Kidney (tissue), 14 donors: ENCODE data around the gene YIPF4. TPM values are rescaled to one million over a fixed set of nuclear protein-coding genes. Genes with fewer than 3 reads are reported as not detected.
"Not testable (repeated sequence)": the region's sequence is repeated elsewhere in the genome, so short reads cannot be mapped to it uniquely, and the experiment has no call there.

Source experiments
- DNase-seq, 5 donors: peaks; one replicate each; pipeline ENCODE4 v3.0.0-alpha.2; 2013 to 2020
- FAIRE-seq: peaks from 2 replicates; lab custom pipeline; 2012; peaks lifted over from hg19 to GRCh38; lab: Jason Lieb, UNC
- H3K27ac ChIP-seq, 2 donors: one replicate each; pipeline ENCODE4 v1.7.0; 2013; ENCODE audit warnings: low read depth in 2 of 2, low read length in 2 of 2, inconsistent platforms in 1 of 2
- H3K27me3 ChIP-seq: one replicate; pipeline ENCODE4 v1.7.1; 2013; ENCODE audit warnings: low read length, inconsistent platforms; ENCODE audit not compliant: control insufficient read depth, insufficient read depth
- H3K36me3 ChIP-seq, 3 donors: one replicate each; pipeline versions ENCODE4 v1.7.0 to v1.7.1; 2013; ENCODE audit warnings: low read length in 3 of 3, control low read depth in 1 of 3, inconsistent platforms in 1 of 3; ENCODE audit not compliant: insufficient read depth in 3 of 3, control insufficient read depth in 2 of 3
- H3K4me1 ChIP-seq, 3 donors: one replicate each; pipeline versions ENCODE4 v1.7.0 to v1.7.1; 2013; ENCODE audit warnings: low read length in 3 of 3, inconsistent platforms in 1 of 3, low read depth in 1 of 3; ENCODE audit not compliant: control insufficient read depth in 2 of 3, insufficient read depth in 2 of 3
- H3K4me3 ChIP-seq, 3 donors: one replicate each; pipeline versions ENCODE4 v1.7.0 to v1.8.1; 2013; ENCODE audit warnings: low read length in 3 of 3, control low read depth in 1 of 3, inconsistent platforms in 1 of 3
- H3K9ac ChIP-seq, 3 donors: one replicate each; pipeline versions ENCODE4 v1.7.0 to v1.7.1; 2013; ENCODE audit warnings: low read length in 3 of 3, control low read depth in 1 of 3, inconsistent platforms in 1 of 3
- H3K9me3 ChIP-seq, 3 donors: one replicate each; pipeline versions ENCODE4 v1.7.0 to v1.7.1; 2013; ENCODE audit warnings: low read length in 3 of 3, control low read depth in 1 of 3, inconsistent platforms in 1 of 3; ENCODE audit not compliant: control insufficient read depth in 2 of 3, insufficient read depth in 1 of 3
- intact Hi-C: fragments of 100-400 bp; cut with DNase I; formaldehyde crosslinking; loops from one replicate; pipeline ENCODE4 v1.11.1; 2022
- polyA plus RNA-seq: library from polyadenylated mRNA; stranded (reverse); fragments of 350-450 nt; fragmentation: Illumina TruSeq; extraction: RNeasy Lipid Tissue Mini Kit (QIAGEN cat#74804); gene quantifications from one replicate; pipeline ENCODE4 v1.2.3, GENCODE V29; 2014; ENCODE audit warnings: low read depth, low replicate concordance; ENCODE audit not compliant: insufficient read depth
- total RNA-seq: library from RNA; stranded (reverse); fragmentation: NEBNext Ultra II Directional; extraction: Animal tissue kit (Norgen Biotek cat#: 25700); gene quantifications from one replicate; pipeline ENCODE4 v1.2.1, GENCODE V29; 2021
- TF ChIP-seq, protein P1 (sequence below): IDR thresholded peaks from 3 replicates; pipeline ENCODE4 v1.5.1; 2012; ENCODE audit warnings: mild to moderate bottlenecking, moderate library complexity, borderline replicate concordance; ENCODE audit not compliant: insufficient read depth; ENCODE audit errors: extremely low read depth
- donor health status: control.
- donor health status: control.
- donor health status: control.
- donor health status: control.
- donor health status: control.
- donor health status: DM: yes; HTN: yes; CAD: no.
- donor health status: Normal renal cell carcinoma (clear cell type).

Gene YIPF4
- total and polyA plus RNA-seq, 2 donors from 2014 or later: 29.4 to 48.6 TPM

DNA sequence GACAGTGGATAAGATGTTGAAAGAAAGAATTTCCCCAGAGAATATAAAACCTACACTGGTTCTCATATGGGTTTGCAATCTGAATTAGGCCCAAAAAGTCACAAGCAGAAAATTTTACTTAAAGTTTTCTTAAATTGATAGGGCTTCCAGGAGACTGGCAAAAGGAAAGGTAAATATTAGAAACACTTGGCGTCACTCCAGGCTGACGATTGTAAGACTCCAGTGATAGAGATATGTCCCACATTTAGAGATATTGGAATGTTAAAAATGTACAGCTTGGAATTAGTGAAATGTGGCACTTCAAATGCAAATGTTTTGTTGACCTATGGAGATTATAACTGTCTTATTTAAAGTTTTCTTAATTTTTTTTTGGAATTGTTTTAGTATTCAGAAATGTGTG lies 14.0 kb downstream of the YIPF4 start:
- no peak overlapping the region for H3K4me3 ChIP-seq
- DNase-seq (no peak), FAIRE-seq (no peak)
- peaks cover 0 to 6% (median 0%) of the 10 kb centered on the region in 3 donors for H3K4me1 ChIP-seq
- intact Hi-C loops: no loop called here
- TF ChIP-seq, protein P1, sequence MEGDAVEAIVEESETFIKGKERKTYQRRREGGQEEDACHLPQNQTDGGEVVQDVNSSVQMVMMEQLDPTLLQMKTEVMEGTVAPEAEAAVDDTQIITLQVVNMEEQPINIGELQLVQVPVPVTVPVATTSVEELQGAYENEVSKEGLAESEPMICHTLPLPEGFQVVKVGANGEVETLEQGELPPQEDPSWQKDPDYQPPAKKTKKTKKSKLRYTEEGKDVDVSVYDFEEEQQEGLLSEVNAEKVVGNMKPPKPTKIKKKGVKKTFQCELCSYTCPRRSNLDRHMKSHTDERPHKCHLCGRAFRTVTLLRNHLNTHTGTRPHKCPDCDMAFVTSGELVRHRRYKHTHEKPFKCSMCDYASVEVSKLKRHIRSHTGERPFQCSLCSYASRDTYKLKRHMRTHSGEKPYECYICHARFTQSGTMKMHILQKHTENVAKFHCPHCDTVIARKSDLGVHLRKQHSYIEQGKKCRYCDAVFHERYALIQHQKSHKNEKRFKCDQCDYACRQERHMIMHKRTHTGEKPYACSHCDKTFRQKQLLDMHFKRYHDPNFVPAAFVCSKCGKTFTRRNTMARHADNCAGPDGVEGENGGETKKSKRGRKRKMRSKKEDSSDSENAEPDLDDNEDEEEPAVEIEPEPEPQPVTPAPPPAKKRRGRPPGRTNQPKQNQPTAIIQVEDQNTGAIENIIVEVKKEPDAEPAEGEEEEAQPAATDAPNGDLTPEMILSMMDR: no peak
- no peak overlapping the region for H3K27ac ChIP-seq
- no peaks in the 10 kb centered on the region for H3K27me3 ChIP-seq
- H3K36me3 ChIP-seq: peaks cover 0 to 15% (median 0%) of the 10 kb centered on the region in 3 donors
- H3K9ac ChIP-seq: no peak overlapping the region
- H3K9me3 ChIP-seq: no peaks in the 10 kb centered on the region

DNA sequence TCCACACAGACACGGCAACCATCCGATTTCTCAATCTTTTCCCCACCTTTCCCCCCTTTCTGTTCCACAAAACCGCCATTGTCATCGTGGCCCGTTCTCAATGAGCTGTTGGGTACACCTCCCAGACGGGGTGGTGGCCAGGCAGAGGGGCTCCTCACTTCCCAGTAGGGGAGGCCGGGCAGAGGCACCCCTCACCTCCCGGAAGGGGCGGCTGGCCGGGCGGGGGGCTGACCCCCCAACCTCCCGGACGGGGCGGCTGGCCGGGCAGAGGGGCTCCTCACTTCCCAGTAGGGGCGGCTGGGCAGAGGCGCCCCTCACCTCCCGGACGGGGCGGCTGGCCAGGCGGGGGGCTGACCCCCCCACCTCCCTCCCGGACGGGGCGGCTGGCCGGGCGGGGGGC lies 15.8 kb downstream of the YIPF4 start:
- DNase-seq, intact Hi-C loops, H3K27ac ChIP-seq, H3K4me1 ChIP-seq, H3K4me3 ChIP-seq, H3K9me3 ChIP-seq, H3K27me3 ChIP-seq, FAIRE-seq, H3K9ac ChIP-seq: not testable (repeated sequence)
- H3K36me3 ChIP-seq: peaks cover 0 to 16% (median 0%) of the 10 kb centered on the region in 3 donors

DNA sequence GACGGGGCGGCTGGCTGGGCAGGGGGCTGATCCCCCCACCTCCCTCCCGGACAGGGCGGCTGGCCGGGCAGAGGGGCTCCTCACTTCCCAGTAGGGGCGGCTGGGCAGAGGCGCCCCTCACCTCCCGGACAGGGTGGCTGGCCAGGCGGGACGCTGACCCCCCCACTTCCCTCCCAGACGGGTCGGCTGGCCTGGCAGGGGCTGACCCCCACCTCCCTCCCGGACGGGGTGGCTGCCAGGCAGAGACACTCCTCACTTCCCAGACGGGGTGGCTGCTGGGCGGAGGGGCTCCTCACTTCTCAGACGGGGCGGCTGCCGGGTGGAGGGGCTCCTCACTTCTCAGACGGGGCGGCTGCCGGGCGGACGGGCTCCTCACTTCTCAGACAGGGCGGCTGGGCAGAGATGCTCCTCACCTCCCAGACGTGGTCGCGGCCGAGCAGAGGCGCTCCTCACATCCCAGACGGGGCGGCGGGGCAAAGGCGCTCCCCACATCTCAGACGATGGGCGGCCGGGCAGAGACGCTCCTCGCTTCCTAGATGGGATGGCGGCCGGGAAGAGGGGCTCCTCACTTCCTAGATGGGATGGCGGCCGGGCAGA lies 16.4 kb downstream of the YIPF4 start:
- intact Hi-C loops, H3K4me3 ChIP-seq, H3K9ac ChIP-seq, FAIRE-seq, DNase-seq, H3K4me1 ChIP-seq, H3K9me3 ChIP-seq, H3K27me3 ChIP-seq, H3K27ac ChIP-seq: not testable (repeated sequence)
- peaks cover 0 to 16% (median 0%) of the 10 kb centered on the region in 3 donors for H3K36me3 ChIP-seq

DNA sequence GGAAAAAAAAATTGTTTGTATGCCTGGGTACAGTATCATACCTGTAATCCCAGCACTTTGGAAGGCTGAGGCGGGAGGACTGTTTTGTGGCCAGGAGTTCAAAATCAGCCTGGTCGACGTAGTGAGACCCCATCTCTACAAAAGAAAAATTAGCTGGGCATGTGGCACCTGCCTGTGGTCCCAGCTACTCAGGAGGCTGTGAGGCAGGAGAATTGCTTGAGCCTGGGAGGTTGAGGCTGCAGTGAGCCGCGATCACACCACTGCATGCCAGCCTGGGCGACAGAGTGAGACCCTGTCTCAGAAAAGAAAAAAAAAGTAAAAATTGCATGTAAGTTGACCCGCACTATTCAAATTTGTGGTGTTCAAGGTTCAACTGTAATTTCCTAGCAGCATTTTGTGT lies 32.9 kb downstream of the YIPF4 start:
- TF ChIP-seq, protein P1: no peak
- Histone ChIP-seq H3K36me3 (peaks cover 0 to 4% (median 0%) of the 10 kb centered on the region in 3 donors), H3K4me1 (no peaks in the 10 kb centered on the region), H3K27ac (no peak overlapping the region), H3K9ac (no peak overlapping the region), H3K9me3 (no peaks in the 10 kb centered on the region), H3K27me3 (no peaks in the 10 kb centered on the region), H3K4me3 (no peak overlapping the region)
- DNase-seq (no peak), FAIRE-seq (no peak)
- intact Hi-C loops: no loop called here
